Measurements from ENCODE around the gene GRIN2A.

GRIN2A gene

DNA sequence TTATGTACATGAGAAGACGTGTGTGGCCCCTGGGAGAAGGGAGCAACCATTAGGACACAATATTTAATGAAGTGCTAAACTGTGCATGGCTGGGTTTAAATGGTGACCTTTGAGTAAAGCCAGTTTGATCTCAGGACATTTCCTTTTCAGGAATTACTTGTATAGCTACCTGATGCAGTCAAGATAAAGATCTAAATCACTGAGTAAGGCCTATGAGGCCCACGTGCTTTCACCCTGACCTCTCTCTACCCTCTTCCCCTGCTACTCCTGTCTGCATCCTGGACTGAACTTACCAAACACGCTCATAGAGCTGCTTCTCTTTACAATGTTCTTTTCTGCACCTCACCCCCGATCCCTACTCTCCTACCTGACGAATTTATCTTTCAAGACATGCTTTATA lies 98.9 kb downstream of the GRIN2A start:
- no peak for DNase-seq

GRCh38 chr16:10081201-10081940 lies 100.9 kb downstream of the GRIN2A start:
- no peak for DNase-seq

DNA sequence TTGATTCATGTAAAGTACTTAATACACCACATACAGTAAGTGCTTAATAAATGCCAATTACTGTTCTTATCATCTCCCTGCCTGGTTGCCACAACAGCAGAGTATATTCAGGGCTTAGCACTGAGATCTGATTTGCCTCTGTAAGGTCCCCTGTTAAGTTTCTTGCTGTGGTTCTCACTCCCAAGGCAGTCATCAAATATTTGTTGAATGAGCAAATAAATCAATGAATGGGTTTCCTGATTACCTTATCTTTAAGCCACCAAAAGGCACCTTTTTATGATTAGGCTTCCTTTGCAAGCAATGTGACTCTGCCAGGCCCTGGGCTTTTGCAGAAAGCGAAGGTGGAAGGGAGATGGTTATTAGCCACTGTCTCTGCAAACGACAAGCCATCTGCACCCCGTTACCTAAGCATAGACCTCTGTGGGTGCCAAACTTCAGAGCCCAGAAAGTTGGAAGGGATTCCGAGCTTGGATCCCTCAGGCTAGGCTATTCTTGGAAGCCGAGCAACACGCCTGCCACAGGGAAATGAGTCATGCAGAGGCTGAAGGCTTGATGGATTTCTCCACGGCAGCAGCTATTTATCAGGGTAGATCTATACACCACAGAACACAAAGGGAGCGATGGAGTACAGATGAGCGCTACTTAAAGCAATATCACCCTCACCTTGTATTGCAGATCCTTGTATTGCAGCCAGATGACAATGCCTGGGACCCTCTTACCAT lies 102.0 kb downstream of the GRIN2A start:
- no peak for DNase-seq

DNA sequence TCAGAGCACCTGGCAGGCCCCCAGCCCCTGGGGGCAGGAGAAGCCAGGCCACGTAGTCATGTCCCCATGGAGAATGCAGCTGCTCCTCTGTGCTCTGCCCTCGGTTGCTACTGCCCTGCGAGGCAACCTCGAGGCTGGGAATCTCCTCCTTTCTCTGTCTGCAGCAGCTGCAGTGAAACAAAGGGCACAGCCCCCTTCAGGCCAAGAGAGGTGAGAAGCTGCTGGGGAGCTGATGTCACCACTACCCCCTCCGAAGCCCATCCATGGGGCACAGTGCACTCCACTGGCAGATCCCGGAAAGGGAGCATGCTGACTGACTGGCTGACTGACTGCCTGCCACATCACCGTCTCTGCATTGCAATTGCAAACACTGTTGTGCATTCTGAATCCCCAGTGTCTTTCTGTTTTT lies 103.7 kb downstream of the GRIN2A start:
- no peak for DNase-seq

- no peak for DNase-seq
These were observed 104.4 kb downstream of the GRIN2A start for GRCh38 chr16:10077861-10078260.

GRCh38 chr16:10076037-10076436 lies 106.2 kb downstream of the GRIN2A start:
- no peak for DNase-seq

DNA sequence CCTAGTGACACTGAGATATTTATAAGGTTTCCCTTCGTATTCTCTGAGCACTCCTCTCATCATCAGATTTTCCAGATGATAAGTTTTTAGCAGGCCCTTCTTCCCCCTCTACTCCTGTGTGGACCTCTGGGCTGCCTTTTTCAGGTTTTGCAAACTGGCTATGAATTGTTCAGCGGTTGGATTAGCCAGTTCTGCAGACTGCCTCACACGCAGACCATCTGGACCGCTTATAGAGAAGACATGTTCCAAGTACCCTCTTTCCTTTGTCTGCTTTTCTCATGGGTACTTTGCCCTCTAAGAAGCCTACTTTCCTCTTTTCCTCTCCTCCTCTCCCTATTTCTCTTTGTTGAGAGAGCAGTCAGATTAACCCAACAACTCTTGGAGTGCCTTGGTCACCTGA lies 111.6 kb downstream of the GRIN2A start:
- DNase-seq: no peak

- DNase-seq: no peak
These were observed 112.9 kb downstream of the GRIN2A start for GRCh38 chr16:10069374-10069773.

GRCh38 chr16:10067835-10068234 lies 114.4 kb downstream of the GRIN2A start:
- no peak for DNase-seq

- DNase-seq: no peak
These were observed 114.8 kb downstream of the GRIN2A start for GRCh38 chr16:10067406-10067805.

DNA sequence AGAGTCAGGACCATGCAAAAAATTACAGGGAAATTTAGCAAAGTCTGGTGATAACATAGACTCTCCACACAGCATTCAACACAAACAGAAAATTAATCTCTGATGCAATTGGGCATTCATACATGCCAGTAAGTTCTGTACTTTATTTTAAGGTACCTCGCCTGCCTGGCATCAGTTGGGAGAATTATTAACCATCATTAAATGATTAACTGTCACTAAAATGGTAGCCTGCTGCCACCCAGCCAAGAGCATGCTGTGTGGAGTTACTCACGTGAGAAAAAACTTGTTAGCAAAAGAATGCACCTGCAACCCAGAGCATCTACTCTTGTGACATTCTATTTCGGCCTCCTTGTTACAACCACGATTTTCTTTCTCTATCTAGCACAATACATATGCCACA lies 117.2 kb downstream of the GRIN2A start:
- DNase-seq: no peak

DNA sequence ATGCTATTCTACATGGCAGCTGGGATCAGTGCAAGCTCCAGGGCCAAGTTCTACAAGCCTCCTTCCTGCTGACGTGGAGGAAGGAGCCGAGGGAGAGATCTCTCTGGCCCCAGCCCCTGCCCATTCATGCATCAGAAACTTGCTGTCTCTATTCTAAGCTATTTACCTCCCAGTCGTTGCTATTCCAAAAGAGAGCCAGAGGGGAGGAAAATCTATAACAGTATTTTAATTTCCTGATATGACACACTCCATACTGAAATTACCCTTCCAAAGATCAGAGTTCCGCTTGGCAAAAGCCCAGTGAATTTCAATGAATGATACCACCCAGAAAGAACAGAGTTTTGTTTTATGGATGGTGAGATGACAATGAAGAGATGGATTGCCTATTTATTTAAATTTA lies 133.4 kb downstream of the GRIN2A start:
- DNase-seq: no peak

GRCh38 chr16:10045947-10046346 lies 136.3 kb downstream of the GRIN2A start:
- DNase-seq: no peak

DNA sequence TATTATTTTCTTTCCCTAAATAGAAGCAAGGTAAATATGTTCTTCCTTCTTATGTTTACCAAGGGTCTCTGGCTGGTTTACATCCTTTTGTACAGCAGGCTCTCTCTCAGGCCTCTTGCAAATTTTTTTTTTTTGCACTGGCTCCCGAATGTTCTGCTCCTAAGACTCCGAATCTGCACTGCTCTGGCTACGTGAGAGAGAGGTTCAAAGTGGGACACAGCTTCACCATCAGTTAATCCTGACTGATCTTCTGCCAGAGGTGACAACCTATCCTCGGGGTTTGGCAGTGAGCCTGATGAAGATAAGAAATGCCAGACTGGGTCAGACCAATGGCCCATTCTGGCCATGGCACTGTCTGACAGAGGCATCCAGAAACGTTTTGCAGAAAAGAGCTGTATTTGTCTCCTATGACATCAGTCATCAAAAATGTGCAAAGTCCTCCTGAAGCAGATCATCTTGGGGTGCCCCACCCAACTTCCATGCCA lies 136.9 kb downstream of the GRIN2A start:
- no peak for DNase-seq

DNA sequence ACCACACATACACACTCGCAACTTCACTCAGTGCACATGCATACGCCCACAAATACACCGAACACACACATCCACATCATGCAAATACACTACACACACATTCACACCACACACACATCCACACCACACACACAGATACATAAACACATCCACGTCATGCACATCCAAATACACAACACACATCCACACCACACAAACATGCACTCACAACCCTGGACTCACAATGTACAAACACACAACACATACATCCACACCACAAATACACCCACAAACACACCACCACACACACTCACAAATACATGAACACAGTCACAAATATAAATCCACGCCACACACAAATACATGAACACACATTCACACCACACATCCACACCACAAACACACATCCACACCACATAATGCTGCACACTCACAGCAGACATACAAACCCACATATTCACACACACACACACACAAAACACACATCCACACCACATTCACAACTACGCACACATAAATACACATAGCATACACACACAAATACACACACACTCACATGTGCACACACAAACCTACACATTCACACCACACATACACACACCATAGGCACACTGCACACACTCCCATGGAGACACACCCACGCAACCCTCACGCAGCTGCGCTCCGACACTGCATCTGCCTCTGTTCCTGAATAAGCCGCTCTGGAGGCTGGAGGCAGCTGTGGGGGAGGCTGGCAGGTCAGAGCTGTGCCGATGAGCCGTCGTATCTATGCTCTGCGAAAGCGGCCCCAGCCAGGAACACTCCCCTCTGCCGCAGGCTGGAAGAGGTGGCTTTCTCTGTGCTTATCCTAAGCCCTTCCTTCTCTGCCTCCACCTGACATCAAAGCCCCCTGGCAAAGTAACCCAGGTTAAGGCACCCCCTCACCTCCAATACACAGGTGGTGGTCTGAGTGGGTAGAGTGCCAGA lies 141.8 kb downstream of the GRIN2A start:
- no peak for DNase-seq

DNA sequence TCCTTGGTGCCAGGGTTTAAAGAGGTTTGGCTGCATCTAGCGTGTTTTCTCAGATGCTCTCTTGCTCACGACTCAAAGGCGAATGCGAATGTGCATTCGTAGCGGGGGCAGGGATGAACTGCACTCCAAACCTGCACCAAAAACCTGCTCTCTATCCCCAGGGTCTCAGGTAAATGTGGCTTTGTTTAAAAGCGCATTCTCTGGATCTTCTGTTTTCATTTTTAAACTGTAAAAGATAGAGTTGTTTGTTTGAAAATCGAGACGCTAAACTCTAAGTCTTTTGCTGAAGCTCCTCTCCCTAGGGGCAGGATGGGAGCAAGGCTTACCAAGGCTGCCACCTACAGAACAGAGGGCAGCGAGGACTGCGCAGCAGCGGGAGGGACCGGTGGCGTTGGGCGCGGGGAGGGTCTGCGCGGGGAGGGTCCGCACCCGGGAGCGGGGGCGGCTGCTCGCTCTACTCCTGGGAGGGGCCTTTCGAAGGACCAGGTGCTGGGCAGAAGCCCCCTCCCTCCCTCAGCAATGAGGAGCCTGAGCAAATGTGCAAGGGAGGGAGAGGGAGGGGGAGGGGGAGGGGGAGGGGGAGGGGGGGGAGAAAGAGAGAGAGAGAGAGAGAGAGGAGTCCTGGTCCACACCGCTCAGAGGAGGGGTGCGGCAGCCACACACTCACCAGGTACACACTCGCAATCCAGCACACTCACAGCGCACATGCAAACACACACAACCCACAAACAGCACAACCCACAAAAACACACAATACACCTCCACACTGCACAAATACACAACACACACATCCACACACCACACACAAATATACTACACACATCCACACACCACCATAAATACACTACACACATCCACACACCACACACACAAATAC lies 142.8 kb downstream of the GRIN2A start:
- DNase-seq: no peak

DNA sequence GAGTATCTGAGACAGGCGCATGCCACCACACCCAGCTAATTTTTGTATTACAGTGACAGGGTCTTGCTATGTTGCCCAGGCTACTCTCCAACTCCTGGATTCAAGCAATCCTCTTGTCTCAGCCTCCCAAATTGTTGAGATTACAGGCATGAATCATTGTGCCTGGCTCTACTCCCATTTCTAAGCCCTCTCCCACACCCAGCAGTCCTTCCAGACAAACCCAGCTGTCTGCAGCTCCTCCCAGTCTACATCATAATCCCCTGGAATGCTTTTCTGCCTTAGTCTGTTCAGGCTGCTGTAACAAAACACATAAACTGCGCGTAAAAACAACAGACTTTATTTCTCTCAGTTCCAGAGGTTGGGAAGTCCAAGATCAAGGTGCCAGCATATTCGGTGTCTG lies 144.5 kb downstream of the GRIN2A start:
- no peak for DNase-seq

- DNase-seq: no peak
These were observed 145.3 kb downstream of the GRIN2A start for GRCh38 chr16:10036956-10037355.

GRCh38 chr16:10033556-10033955 lies 148.7 kb downstream of the GRIN2A start:
- no peak for DNase-seq

DNA sequence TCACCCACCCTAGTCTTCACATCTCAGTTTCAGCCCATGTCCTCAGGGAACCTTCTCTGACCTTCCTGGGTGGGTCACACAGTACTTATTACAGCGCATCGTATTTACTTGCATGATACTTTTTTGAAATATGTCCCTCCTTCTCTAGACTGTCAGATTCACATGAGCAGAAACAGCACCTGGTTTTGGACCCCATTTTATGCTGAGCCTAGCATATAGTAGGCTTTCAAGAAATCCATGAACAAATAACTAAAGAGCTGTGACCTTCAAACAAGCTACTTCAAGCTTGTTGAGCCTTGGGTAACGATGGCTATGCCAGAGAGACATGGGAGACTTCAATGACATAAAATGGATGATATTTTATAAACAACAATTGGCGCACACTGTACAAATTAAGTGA lies 150.3 kb downstream of the GRIN2A start:
- DNase-seq: no peak

DNA sequence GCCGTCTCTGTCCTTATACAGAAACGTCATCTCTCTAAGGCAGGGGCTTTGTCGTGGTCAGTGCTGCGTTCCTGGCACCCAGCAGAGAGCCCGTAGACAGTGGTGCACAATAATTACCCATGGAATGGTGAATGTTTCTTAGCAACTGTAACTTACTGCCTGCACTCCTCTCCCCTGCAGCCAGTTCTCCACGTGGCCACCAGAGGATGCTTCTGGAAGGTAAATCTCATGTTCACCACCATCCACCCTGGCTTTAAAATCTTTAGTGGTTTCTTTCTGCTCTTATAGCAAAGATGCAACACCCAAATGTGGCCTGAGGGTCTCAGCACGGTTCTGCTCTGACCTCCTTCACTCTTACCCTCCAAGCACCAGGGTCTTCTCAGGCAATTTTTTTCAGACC lies 150.8 kb downstream of the GRIN2A start:
- no peak for DNase-seq

DNA sequence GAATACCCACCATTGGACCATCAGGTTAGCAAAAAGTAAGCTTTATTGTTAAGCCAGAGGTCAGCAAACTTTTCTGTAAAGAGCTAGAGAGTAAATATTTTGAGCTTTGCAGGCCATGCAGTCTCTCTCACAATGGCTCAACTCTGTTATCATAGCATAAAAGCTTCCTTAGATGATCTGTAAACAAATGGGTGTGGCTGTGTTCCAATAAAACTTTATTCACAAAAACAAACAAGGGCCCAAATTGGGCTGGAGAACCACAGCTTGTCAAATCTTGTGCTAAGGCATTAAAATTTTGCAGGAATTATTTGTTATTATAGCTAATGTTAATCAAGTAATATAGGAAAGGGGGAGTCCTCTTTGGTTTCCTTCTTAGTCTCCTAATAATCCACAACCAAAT lies 153.6 kb downstream of the GRIN2A start:
- no peak for DNase-seq

Measured in stimulated activated CD4-positive, alpha-beta T cell treated with anti-CD3 and anti-CD28 coated beads, Interleukin-1b, Interleukin-23, amount 100 ng/mL, for 48 hours (primary cell).